ENCODE results near the gene CYP26C1. TPM values are rescaled to one million over a fixed set of nuclear protein-coding genes. Genes with fewer than 3 reads are reported as not detected.

The CYP26C1 gene
- total RNA-seq, 1 experiment from 2014 or later: 0.79 TPM

- no CpG with 5 or more reads among the region's 2 CpGs for WGBS (ENCODE audit: extremely low coverage, insufficient read length, low lambda C conversion rate)
- Histone ChIP-seq H2BK20ac (ENCODE audit: low read depth, low read length, poor library complexity, severe bottlenecking) (no peak overlapping the region), H3K23me2 (ENCODE audit: insufficient read length, low read depth, low read length, poor library complexity, severe bottlenecking) (no peaks in the 10 kb centered on the region), H4K91ac (ENCODE audit: insufficient read length, low read depth, low read length) (no peak overlapping the region), H4K8ac (replicated peaks; ENCODE audit: insufficient read length, low read depth, low read length) (no peak overlapping the region), H2BK15ac (ENCODE audit: low read depth, low read length) (no peak overlapping the region), H3K56ac (ENCODE audit: insufficient read length, low read depth, low read length) (no peak overlapping the region), H4K5ac (ENCODE audit: insufficient read length, low read depth, low read length) (no peak overlapping the region), H3K9ac (ENCODE audit: extremely low read depth, insufficient read length, low read length) (no peak overlapping the region), H2AFZ (ENCODE audit: low read length) (no peak overlapping the region), H2AK5ac (ENCODE audit: insufficient read length, low read length) (no peak overlapping the region), H2BK5ac (ENCODE audit: insufficient read length, low read length) (no peak overlapping the region), H2BK12ac (ENCODE audit: insufficient read length, low read depth, low read length) (no peak overlapping the region), H3K4me2 (ENCODE audit: insufficient read depth, insufficient read length, low read length) (no peak overlapping the region), H3K79me2 (ENCODE audit: insufficient read depth, low read length) (no peaks in the 10 kb centered on the region), H3K9me3 (ENCODE audit: control insufficient read depth, low read depth, low read length) (no peaks in the 10 kb centered on the region), H2BK120ac (ENCODE audit: low read depth, low read length, poor library complexity, severe bottlenecking) (no peak overlapping the region), H3K18ac (ENCODE audit: insufficient read length, low read depth, low read length) (no peak overlapping the region), H4K20me1 (ENCODE audit: control insufficient read depth, insufficient read depth, insufficient read length) (no peaks in the 10 kb centered on the region), H3K4ac (ENCODE audit: low read depth, low read length) (no peak overlapping the region), H3K14ac (ENCODE audit: insufficient read depth, low read length) (no peak overlapping the region), H3K23ac (ENCODE audit: insufficient read length, low read depth, low read length) (no peak overlapping the region), H3K27me3 (ENCODE audit: insufficient read depth, low read length) (no peaks in the 10 kb centered on the region), H3K27ac (ENCODE audit: insufficient read length, low read depth, low read length) (no peak overlapping the region), H3K4me1 (ENCODE audit: insufficient read depth, low read length) (no peaks in the 10 kb centered on the region), H3T11ph (ENCODE audit: low read length) (no peak overlapping the region), H3K79me1 (ENCODE audit: insufficient read depth, low read depth, low read length, poor library complexity, severe bottlenecking) (no peaks in the 10 kb centered on the region)
- TF ChIP-seq CTCF (conservative IDR thresholded peaks at IDR 0.05): no peak
- no peak overlapping the region for H3K27ac Mint-ChIP-seq
- H3K36me3 Mint-ChIP-seq (ENCODE audit: insufficient read depth in 1 of 3, low read depth in 3 of 3): peaks cover 0 to 17% (median 5%) of the 10 kb centered on the region in 3 experiments; a peak in 4 of 7 replicates
- peaks cover 4 to 11% of the 10 kb centered on the region in 2 experiments; a peak in 3 of 5 replicates for H3K9me3 Mint-ChIP-seq
- H3K4me3 Mint-ChIP-seq: no peak overlapping the region
- peaks cover 10 to 14% of the 10 kb centered on the region in 2 experiments for H3K4me1 Mint-ChIP-seq
- H3K27me3 Mint-ChIP-seq (ENCODE audit: low read depth): no peaks in the 10 kb centered on the region
- no peak for DNase-seq
Measured at GRCh38 chr10:93026072-93026471, 34.5 kb upstream of the CYP26C1 start.

Data from H9 (cell line).